PC-3 (cell line): Measurements from ENCODE around the gene LAGE3. TPM values are rescaled to one million over a fixed set of nuclear protein-coding genes. Genes with fewer than 3 reads are reported as not detected.

Experiments
- ATAC-seq: fragments of 200-7000 bp; cut with Tn5 transposase; 2 replicates; pipeline ENCODE4 v1.9.1; 2020; ENCODE audit warnings: mild to moderate bottlenecking, moderate library complexity
- BruUV-seq: library from RNA; stranded (reverse); fragments of 400-500 nt; replicated peaks from 2 replicates; lab custom pipeline; 2021; lab: Mats Ljungman, UMichigan
- CTCF ChIA-PET: fragments of 300-600 bp; sonication (Branson Sonifier 250); formaldehyde crosslinking; loops from one replicate; lab custom pipeline; 2022; ENCODE audit warnings: antibody characterized with exemption; lab: Charles Lee
- POLR2A ChIA-PET: fragments of 300-600 bp; sonication (Branson Sonifier 250); formaldehyde crosslinking; loops from one replicate; lab custom pipeline; 2022; ENCODE audit warnings: antibody characterized with exemption; ENCODE audit not compliant: unreplicated experiment; lab: Charles Lee
- DNase-seq: peaks from one replicate; pipeline ENCODE4 v3.0.0-alpha.2; 2015
- H2AFZ ChIP-seq: fragments of 300-600 bp; sonication (generic); 2 replicates; pipeline ENCODE4 v1.6.0; 2016; ENCODE audit warnings: antibody characterized with exemption, low read length
- H3F3A ChIP-seq: fragments of 300-600 bp; sonication (generic); one replicate; pipeline ENCODE4 v1.6.0; 2017; ENCODE audit warnings: antibody characterized with exemption, low read length, control low read depth, mild to moderate bottlenecking; ENCODE audit not compliant: unreplicated experiment
- H3K27ac ChIP-seq: fragments of 300-600 bp; sonication (generic); 2 replicates; pipeline ENCODE4 v1.5.1; 2016; ENCODE audit warnings: mild to moderate bottlenecking, low read length
- H3K27me3 ChIP-seq: fragments of 300-600 bp; sonication (generic); 2 replicates; pipeline ENCODE4 v1.6.1; 2016; ENCODE audit warnings: low read length, mixed read lengths
- H3K36me3 ChIP-seq: fragments of 300-600 bp; sonication (generic); 2 replicates; pipeline ENCODE4 v1.6.1; 2016; ENCODE audit warnings: low read depth, mixed run types, low read length, mixed read lengths
- H3K4me1 ChIP-seq: fragments of 300-600 bp; sonication (generic); 2 replicates; pipeline ENCODE4 v1.5.1; 2016; ENCODE audit warnings: low read length; ENCODE audit not compliant: insufficient read depth
- H3K4me2 ChIP-seq: fragments of 300-600 bp; sonication (generic); 2 replicates; pipeline ENCODE4 v1.6.0; 2016; ENCODE audit warnings: low read length
- H3K4me3 ChIP-seq: fragments of 300-600 bp; sonication (generic); 2 replicates; pipeline ENCODE4 v1.5.1; 2016; ENCODE audit warnings: mild to moderate bottlenecking, low read length, mixed read lengths
- H3K79me2 ChIP-seq: fragments of 300-600 bp; sonication (generic); 2 replicates; pipeline ENCODE4 v1.6.1; 2017; ENCODE audit warnings: low read length, mixed read lengths
- H3K9ac ChIP-seq: fragments of 300-600 bp; sonication (generic); 2 replicates; pipeline ENCODE4 v1.6.0; 2016; ENCODE audit warnings: mild to moderate bottlenecking, low read length
- H3K9me2 ChIP-seq: fragments of 300-600 bp; sonication (generic); replicated peaks from 2 replicates; pipeline ENCODE4 v1.6.1; 2016; ENCODE audit warnings: mixed run types, low read length, mixed read lengths
- H3K9me3 ChIP-seq: fragments of 300-600 bp; sonication (generic); 2 replicates; pipeline ENCODE4 v1.6.1; 2016; ENCODE audit warnings: low read length, mixed read lengths
- H4K20me1 ChIP-seq: fragments of 300-600 bp; sonication (generic); 2 replicates; pipeline ENCODE4 v1.6.1; 2016; ENCODE audit warnings: low read length, mixed read lengths
- CTCF ChIP-seq: fragments of 300-600 bp; sonication (generic); conservative IDR thresholded peaks from 2 replicates; pipeline ENCODE4 v1.5.1; 2017; ENCODE audit warnings: antibody characterized with exemption, low read depth, mild to moderate bottlenecking, low read length
- EZH2 ChIP-seq: fragments of 300-600 bp; sonication (generic); IDR thresholded peaks from one replicate; pipeline ENCODE4 v1.6.1; 2017; ENCODE audit warnings: antibody characterized with exemption, mild to moderate bottlenecking, low read length; ENCODE audit not compliant: unreplicated experiment
- EZH2phosphoT487 ChIP-seq: fragments of 300-600 bp; sonication (generic); IDR thresholded peaks from 2 replicates; pipeline ENCODE4 v1.6.1; 2018; ENCODE audit warnings: mild to moderate bottlenecking, antibody characterized with exemption, low read length, borderline replicate concordance
- intact Hi-C: fragments of 100-400 bp; cut with micrococcal nuclease; formaldehyde crosslinking; loops from 2 replicates; pipeline ENCODE4 v1.9.0; 2023
- total RNA-seq: library from RNA; depleted of rRNA; stranded (reverse); fragments of >200 nt; gene quantifications from 2 replicates; pipeline ENCODE4 v1.2.3, GENCODE V29; 2014

The LAGE3 gene
- total RNA-seq, 1 experiment from 2014 or later = 87.4 TPM

DNA sequence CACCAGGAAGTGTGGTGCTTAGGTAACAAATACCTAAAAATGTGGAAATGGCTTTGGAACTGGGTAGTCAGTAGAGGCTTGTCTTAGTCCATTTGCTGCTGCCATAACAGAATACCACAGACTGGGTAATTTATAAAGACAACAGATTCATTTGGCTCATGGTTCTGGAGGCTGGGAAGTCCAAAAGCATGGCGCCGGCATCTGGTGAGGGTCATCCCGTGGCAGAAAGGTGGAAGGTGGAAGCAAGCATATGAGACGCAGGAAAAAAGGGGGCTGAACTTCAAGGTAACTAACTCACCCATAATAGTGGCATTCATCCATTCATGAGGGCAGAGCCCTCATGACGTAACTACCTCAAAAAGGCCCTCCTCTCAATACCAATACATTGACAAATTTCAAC, 30.4 kb upstream of the LAGE3 start:
- Histone ChIP-seq H3K79me2 (no peaks in the 10 kb centered on the region), H3K27ac (no peak overlapping the region), H4K20me1 (no peaks in the 10 kb centered on the region), H3K4me1 (peaks cover 18% of the 10 kb centered on the region), H3K9me2 (no peaks in the 10 kb centered on the region), H3K4me3 (no peak overlapping the region), H3K36me3 (0 out of 2 replicates have a peak, but pooled peaks cover 3% of the 10 kb centered on the region), H3K9me3 (no peaks in the 10 kb centered on the region), H3K4me2 (no peak overlapping the region), H3K27me3 (no peaks in the 10 kb centered on the region), H3K9ac (no peak overlapping the region), H2AFZ (no peak overlapping the region), H3F3A (no peaks in the 10 kb centered on the region)
- DNase-seq (no peak), ATAC-seq (no peak)
- no TSS peak for BruUV-seq
- intact Hi-C loops = no loop called here
- ChIA-PET CTCF (no interaction called here), POLR2A (no interaction called here)
- TF ChIP-seq EZH2 (no peak), EZH2phosphoT487 (no peak), CTCF (no peak)

DNA sequence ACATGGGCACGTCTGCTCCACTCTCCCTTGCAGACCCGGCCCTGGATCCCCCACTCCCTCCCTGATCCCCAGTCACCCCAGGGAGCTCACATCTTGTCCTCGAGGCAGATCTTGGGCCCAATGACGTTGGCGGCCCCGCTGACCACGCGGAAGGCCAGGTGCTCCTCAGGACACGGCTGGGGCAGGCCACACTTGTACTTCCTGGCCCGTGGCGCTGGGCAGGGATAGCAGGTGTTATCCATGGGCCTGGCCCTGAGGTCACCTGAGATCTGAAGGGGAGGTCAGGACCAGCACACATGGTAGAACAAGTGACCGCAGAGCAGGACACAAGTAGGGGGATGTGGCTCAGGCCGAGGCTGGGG, 29.3 kb upstream of the LAGE3 start:
- H3K27ac ChIP-seq = no peak overlapping the region
- H3K79me2 ChIP-seq = no peaks in the 10 kb centered on the region
- 0 out of 2 replicates have a peak, but pooled peaks cover 3% of the 10 kb centered on the region for H3K36me3 ChIP-seq
- TF ChIP-seq EZH2 = no peak
- TF ChIP-seq CTCF = no peak
- TF ChIP-seq EZH2phosphoT487 = no peak
- H3K9me2 ChIP-seq = no peaks in the 10 kb centered on the region
- ATAC-seq = no peak
- H3K9ac ChIP-seq = no peak overlapping the region
- H3F3A ChIP-seq = no peaks in the 10 kb centered on the region
- no peak overlapping the region for H3K4me3 ChIP-seq
- no peak overlapping the region for H3K4me2 ChIP-seq
- H3K27me3 ChIP-seq = no peaks in the 10 kb centered on the region
- no peak overlapping the region for H2AFZ ChIP-seq
- DNase-seq = no peak
- H3K4me1 ChIP-seq = peaks cover 18% of the 10 kb centered on the region
- no peaks in the 10 kb centered on the region for H3K9me3 ChIP-seq
- no TSS peak for BruUV-seq
- intact Hi-C loops = no loop called here
- CTCF ChIA-PET = no interaction called here
- POLR2A ChIA-PET = no interaction called here
- no peaks in the 10 kb centered on the region for H4K20me1 ChIP-seq

GRCh38 chrX:154507673-154508383, 28.7 kb upstream of the LAGE3 start:
- Histone ChIP-seq H3K9me3 (no peaks in the 10 kb centered on the region), H3K79me2 (no peaks in the 10 kb centered on the region), H3F3A (no peaks in the 10 kb centered on the region), H3K9ac (no peak overlapping the region), H3K4me1 (peaks cover 18% of the 10 kb centered on the region), H3K27me3 (no peaks in the 10 kb centered on the region), H3K4me3 (no peak overlapping the region), H3K4me2 (no peak overlapping the region), H3K9me2 (no peaks in the 10 kb centered on the region), H3K36me3 (0 out of 2 replicates have a peak, but pooled peaks cover 3% of the 10 kb centered on the region), H4K20me1 (no peaks in the 10 kb centered on the region), H3K27ac (no peak overlapping the region), H2AFZ (no peak overlapping the region)
- DNase-seq (no peak), ATAC-seq (no peak)
- intact Hi-C loops = no loop called here
- no TSS peak for BruUV-seq
- TF ChIP-seq EZH2phosphoT487 (no peak), EZH2 (no peak), CTCF (no peak)
- ChIA-PET POLR2A (no interaction called here), CTCF (no interaction called here)
